Femur (tissue), 1 donor: ENCODE measurements around the gene EXOC3L4.
"Not testable (repeated sequence)": the region's sequence is repeated elsewhere in the genome, so short reads cannot be mapped to it uniquely, and the experiment has no call there.

ENCODE experiments used
- DNase-seq: peaks from one replicate; pipeline ENCODE4 v3.0.0-alpha.2; 2017

EXOC3L4 gene

GRCh38 chr14:103134919-103135318 is 40.4 kb downstream of the EXOC3L4 start:
- DNase-seq: no peak

- peak; percentile 10 for DNase-seq
Measured at GRCh38 chr14:103135333-103136260, 41.1 kb downstream of the EXOC3L4 start.

GRCh38 chr14:103136388-103137271 is 42.1 kb downstream of the EXOC3L4 start:
- DNase-seq: peak; percentile 43

GRCh38 chr14:103137689-103138300 is 43.3 kb downstream of the EXOC3L4 start:
- no peak for DNase-seq

- DNase-seq: no peak
Measured at GRCh38 chr14:103138301-103139131, 44.0 kb downstream of the EXOC3L4 start.

GRCh38 chr14:103139132-103140025 is 44.9 kb downstream of the EXOC3L4 start:
- DNase-seq: no peak

GRCh38 chr14:103140316-103141109 is 46.0 kb downstream of the EXOC3L4 start:
- no peak for DNase-seq

- DNase-seq: no peak
Measured at GRCh38 chr14:103141117-103141796, 46.7 kb downstream of the EXOC3L4 start.

- no peak for DNase-seq
Measured at GRCh38 chr14:103142026-103142425, 47.5 kb downstream of the EXOC3L4 start.

GRCh38 chr14:103142721-103143302 is 48.3 kb downstream of the EXOC3L4 start:
- no peak for DNase-seq

GRCh38 chr14:103143506-103143905 is 49.0 kb downstream of the EXOC3L4 start:
- DNase-seq: no peak

- no peak for DNase-seq
Measured at GRCh38 chr14:103144085-103144484, 49.6 kb downstream of the EXOC3L4 start.

GRCh38 chr14:103146141-103146709 is 51.7 kb downstream of the EXOC3L4 start:
- no peak for DNase-seq

- no peak for DNase-seq
Measured at GRCh38 chr14:103149351-103150237, 55.1 kb downstream of the EXOC3L4 start.

GRCh38 chr14:103151270-103151945 is 56.9 kb downstream of the EXOC3L4 start:
- DNase-seq: no peak

GRCh38 chr14:103155010-103155409 is 60.5 kb downstream of the EXOC3L4 start:
- peak; percentile 62 for DNase-seq

- not testable (repeated sequence) for DNase-seq
Measured at GRCh38 chr14:103155416-103155815, 60.9 kb downstream of the EXOC3L4 start.
